GM19193 (cell line): Measurements from ENCODE around the gene NMNAT1.

Experiments
- POLR2A ChIP-seq: IDR thresholded peaks from 4 replicates; pipeline ENCODE4 v1.6.1; 2011; ENCODE audit not compliant: insufficient read depth, insufficient read length; ENCODE audit errors: extremely low read depth

NMNAT1 gene

DNA sequence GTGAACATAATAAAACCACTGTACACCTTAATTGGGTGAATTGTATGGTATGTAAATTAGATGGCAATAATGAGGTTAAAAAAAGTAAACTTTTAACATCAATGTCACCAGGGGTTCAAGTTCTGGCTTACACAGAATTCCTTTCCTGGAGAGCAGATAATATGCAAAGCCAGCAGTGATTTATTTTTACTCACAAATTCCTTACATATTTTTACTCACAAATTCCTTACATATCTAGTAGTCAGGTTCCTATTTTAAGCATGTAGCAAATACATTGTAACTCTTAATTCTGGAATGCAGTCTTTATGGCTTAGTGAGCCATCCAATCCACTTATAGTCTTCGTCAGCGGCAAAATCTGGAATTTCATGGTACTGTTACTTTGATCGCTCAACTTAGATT, 88.2 kb downstream of the NMNAT1 start:
- no peak for TF ChIP-seq POLR2A

DNA sequence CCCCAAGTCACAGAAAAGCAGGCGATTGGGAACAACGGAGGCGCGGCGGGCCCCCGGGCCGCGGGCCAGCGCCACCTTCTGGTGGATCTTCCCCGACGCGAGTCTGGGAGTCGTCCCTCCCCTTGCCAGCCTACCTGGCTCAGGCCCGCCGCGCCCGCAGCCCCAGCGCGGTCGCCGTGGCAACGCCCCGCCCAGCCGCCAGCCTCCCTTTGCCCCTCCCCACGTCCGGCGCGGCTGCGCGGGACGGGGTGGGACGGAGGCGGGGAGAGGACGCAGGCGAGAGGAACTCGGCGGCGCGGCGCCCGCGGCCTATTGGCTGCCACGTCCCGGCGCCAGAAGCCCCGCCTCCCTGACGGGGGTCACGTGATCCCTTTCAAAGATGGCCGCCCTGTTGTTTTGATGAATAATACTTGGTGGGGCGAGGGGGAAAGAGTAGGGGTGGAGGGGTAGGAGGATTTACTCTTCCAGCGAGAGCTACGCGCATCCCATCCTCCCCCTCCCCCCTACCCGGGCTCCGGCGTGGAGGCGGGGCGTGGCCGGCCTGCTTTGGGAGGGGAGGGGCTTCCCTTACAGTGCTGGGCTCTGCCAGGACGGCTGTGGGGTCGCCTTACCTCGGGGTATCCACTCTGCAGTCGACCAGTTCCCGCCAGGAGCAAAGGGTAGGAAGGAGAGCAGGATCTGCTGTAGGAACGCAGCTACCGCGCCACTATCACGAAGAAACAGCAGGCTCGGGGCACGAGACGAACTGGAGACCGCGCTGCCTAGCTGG, 89.5 kb downstream of the NMNAT1 start, which contains the start of gene UBE4B:
UBE4B (plus strand) TSS at position 369 of the 769 bp plus-strand sequence. CDS start 713 bp downstream, outside the sequence.
- peak; percentile 67 for TF ChIP-seq POLR2A

DNA sequence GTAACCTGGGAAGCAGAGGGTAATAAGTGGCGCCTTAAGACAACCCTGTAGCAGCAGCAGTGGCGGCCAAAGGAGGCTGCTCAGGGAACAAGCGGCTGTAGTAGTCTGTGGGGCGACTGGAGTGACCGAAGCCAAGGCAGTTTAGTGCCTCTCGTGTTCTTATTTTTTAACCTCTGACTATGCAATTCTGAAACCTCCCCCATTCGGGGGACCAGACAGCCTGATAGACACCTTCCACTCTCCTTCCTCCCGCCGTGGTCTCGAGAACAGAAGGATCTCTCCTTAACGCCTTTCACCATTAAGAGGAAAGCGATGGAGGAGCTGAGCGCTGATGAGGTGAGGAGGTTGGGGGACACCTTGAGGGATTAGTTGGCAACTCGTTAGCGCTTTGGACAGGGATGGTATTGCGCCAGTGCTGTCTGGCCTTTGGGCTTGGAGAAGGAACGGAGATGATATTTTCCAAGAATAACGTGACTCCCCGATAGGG, 90.1 kb downstream of the NMNAT1 start:
- no peak for TF ChIP-seq POLR2A
